ENCODE results near the gene FLACC1. TPM values are rescaled to one million over a fixed set of nuclear protein-coding genes. Genes with fewer than 3 reads are reported as not detected.
"Not testable (repeated sequence)": the region's sequence is repeated elsewhere in the genome, so short reads cannot be mapped to it uniquely, and the experiment has no call there.

FLACC1 gene
- total and polyA plus RNA-seq, 2 donors from 2014 or later = 3.7 TPM; not detected in 1

DNA sequence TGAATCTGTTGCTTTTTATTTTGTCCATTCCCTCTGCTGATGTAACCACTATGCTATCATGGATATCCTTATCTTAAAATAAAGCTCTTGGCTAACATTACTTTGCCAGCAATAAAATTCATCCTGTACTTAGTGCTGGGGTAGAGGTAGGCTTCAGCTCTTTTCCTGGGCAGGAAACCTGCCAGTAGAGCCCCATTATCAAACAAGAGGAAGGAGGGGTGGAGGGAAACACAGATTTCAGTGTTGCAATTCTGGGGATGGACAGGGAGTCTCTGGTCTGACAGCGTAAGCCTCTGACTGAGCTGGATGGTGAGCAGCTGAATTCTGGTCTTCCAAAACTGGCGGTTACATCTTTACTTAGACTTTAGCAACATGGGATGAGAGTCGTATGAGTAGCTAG lies 49.3 kb downstream of the FLACC1 start:
- no peak overlapping the region for H3K4me3 ChIP-seq (ENCODE audit: low read length in 3 of 3)
- FAIRE-seq = no peak
- TF ChIP-seq, protein P1, sequence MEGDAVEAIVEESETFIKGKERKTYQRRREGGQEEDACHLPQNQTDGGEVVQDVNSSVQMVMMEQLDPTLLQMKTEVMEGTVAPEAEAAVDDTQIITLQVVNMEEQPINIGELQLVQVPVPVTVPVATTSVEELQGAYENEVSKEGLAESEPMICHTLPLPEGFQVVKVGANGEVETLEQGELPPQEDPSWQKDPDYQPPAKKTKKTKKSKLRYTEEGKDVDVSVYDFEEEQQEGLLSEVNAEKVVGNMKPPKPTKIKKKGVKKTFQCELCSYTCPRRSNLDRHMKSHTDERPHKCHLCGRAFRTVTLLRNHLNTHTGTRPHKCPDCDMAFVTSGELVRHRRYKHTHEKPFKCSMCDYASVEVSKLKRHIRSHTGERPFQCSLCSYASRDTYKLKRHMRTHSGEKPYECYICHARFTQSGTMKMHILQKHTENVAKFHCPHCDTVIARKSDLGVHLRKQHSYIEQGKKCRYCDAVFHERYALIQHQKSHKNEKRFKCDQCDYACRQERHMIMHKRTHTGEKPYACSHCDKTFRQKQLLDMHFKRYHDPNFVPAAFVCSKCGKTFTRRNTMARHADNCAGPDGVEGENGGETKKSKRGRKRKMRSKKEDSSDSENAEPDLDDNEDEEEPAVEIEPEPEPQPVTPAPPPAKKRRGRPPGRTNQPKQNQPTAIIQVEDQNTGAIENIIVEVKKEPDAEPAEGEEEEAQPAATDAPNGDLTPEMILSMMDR (IDR thresholded peaks at IDR 0.05; ENCODE audit: borderline replicate concordance, extremely low read depth, insufficient read depth) = no peak
- DNase-seq = no peak
- intact Hi-C loops (cut with DNase I) = no loop called here
- no peaks in the 10 kb centered on the region for H3K4me1 ChIP-seq (ENCODE audit: control insufficient read depth in 2 of 3, insufficient read depth in 2 of 3, low read depth in 1 of 3, low read length in 3 of 3)
- no peak overlapping the region for H3K9ac ChIP-seq (ENCODE audit: low read length in 3 of 3)
- H3K27ac ChIP-seq (ENCODE audit: low read depth in 2 of 2, low read length in 2 of 2) = no peak overlapping the region
- no peaks in the 10 kb centered on the region for H3K27me3 ChIP-seq (ENCODE audit: control insufficient read depth, insufficient read depth, low read length)
- no peaks in the 10 kb centered on the region for H3K36me3 ChIP-seq (ENCODE audit: control insufficient read depth in 2 of 3, insufficient read depth in 3 of 3, low read length in 3 of 3)
- no peaks in the 10 kb centered on the region for H3K9me3 ChIP-seq (ENCODE audit: control insufficient read depth in 2 of 3, insufficient read depth in 1 of 3, low read length in 3 of 3)

- H3K9ac ChIP-seq (ENCODE audit: low read length in 3 of 3); FAIRE-seq; H3K4me1 ChIP-seq (ENCODE audit: control insufficient read depth in 2 of 3, insufficient read depth in 2 of 3, low read depth in 1 of 3, low read length in 3 of 3); H3K9me3 ChIP-seq (ENCODE audit: control insufficient read depth in 2 of 3, insufficient read depth in 1 of 3, low read length in 3 of 3); H3K27ac ChIP-seq (ENCODE audit: low read depth in 2 of 2, low read length in 2 of 2); H3K27me3 ChIP-seq (ENCODE audit: control insufficient read depth, insufficient read depth, low read length); H3K4me3 ChIP-seq (ENCODE audit: low read length in 3 of 3); DNase-seq; H3K36me3 ChIP-seq (ENCODE audit: control insufficient read depth in 2 of 3, insufficient read depth in 3 of 3, low read length in 3 of 3); intact Hi-C loops (cut with DNase I): not testable (repeated sequence)
These were observed 57.2 kb downstream of the FLACC1 start for GRCh38 chr2:201299929-201300328.

DNA sequence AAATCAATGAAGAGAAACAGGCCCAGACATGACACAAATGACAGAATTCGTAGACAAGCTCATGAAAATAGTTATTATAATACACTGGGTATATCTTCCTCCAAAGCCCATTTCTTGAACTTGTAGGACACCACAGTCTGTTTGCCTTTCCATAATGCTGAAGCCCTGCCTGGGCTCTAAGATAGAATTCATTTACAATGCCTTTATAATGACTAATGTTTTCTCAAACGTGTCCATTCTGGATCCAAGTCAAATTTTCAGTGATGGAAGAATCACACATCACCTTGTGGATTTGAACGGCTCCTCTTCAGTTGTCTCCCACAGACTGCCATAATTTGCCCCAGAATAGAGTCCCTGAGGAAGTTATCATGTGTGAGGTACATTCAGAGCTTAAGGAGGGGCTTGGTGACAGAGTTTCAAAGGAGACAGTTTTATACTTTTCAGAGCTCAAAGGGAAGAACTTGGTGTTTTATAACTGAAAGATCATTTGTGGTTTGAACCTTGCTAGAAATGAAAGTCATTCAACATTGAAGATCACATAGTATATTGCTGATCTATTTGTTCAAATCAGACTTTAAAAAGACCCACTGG lies 58.6 kb downstream of the FLACC1 start:
- H3K36me3 ChIP-seq (ENCODE audit: control insufficient read depth in 2 of 3, insufficient read depth in 3 of 3, low read length in 3 of 3) = no peaks in the 10 kb centered on the region
- FAIRE-seq (no peak), DNase-seq (no peak)
- no peak overlapping the region for H3K27ac ChIP-seq (ENCODE audit: low read depth in 2 of 2, low read length in 2 of 2)
- no peaks in the 10 kb centered on the region for H3K4me1 ChIP-seq (ENCODE audit: control insufficient read depth in 2 of 3, insufficient read depth in 2 of 3, low read depth in 1 of 3, low read length in 3 of 3)
- intact Hi-C loops (cut with DNase I) = no loop called here
- H3K9ac ChIP-seq (ENCODE audit: low read length in 3 of 3) = no peak overlapping the region
- H3K9me3 ChIP-seq (ENCODE audit: control insufficient read depth in 2 of 3, insufficient read depth in 1 of 3, low read length in 3 of 3) = no peaks in the 10 kb centered on the region
- no peak overlapping the region for H3K4me3 ChIP-seq (ENCODE audit: low read length in 3 of 3)
- TF ChIP-seq, protein P1 (IDR thresholded peaks at IDR 0.05; ENCODE audit: borderline replicate concordance, extremely low read depth, insufficient read depth) = no peak
- no peaks in the 10 kb centered on the region for H3K27me3 ChIP-seq (ENCODE audit: control insufficient read depth, insufficient read depth, low read length)

- FAIRE-seq; H3K4me1 ChIP-seq (ENCODE audit: control insufficient read depth in 2 of 3, insufficient read depth in 2 of 3, low read depth in 1 of 3, low read length in 3 of 3); H3K4me3 ChIP-seq (ENCODE audit: low read length in 3 of 3); H3K27ac ChIP-seq (ENCODE audit: low read depth in 2 of 2, low read length in 2 of 2); intact Hi-C loops (cut with DNase I); H3K27me3 ChIP-seq (ENCODE audit: control insufficient read depth, insufficient read depth, low read length); DNase-seq; H3K9ac ChIP-seq (ENCODE audit: low read length in 3 of 3); H3K9me3 ChIP-seq (ENCODE audit: control insufficient read depth in 2 of 3, insufficient read depth in 1 of 3, low read length in 3 of 3): not testable (repeated sequence)
- H3K36me3 ChIP-seq (ENCODE audit: control insufficient read depth in 2 of 3, insufficient read depth in 3 of 3, low read length in 3 of 3) = peaks cover 0 to 17% (median 2%) of the 10 kb centered on the region in 3 donors
These were observed 66.5 kb downstream of the FLACC1 start for GRCh38 chr2:201290457-201291148.
